DND-41 (cell line): ENCODE results near the gene TSPAN9.

Experiments used
- ATAC-seq: fragments of 200-7000 bp; cut with Tn5 transposase; 3 replicates; pipeline ENCODE4 v1.9.1; 2021; ENCODE audit warnings: low read depth; ENCODE audit not compliant: insufficient read depth
- DNase-seq: peaks from one replicate; pipeline ENCODE4 v3.0.0-alpha.2; 2020
- H2AFZ ChIP-seq: 2 replicates; pipeline ENCODE4 v1.6.0; 2012; ENCODE audit warnings: low read depth, low read length
- H3K27ac ChIP-seq: 2 replicates; pipeline ENCODE4 v1.5.1; 2012; ENCODE audit warnings: low read length, inconsistent platforms
- H3K27me3 ChIP-seq: fragments of 200-600 bp; sonication (generic); 2 replicates; pipeline ENCODE4 v1.6.0; 2012; ENCODE audit warnings: low read length, mild to moderate bottlenecking, inconsistent platforms; ENCODE audit not compliant: insufficient read depth, poor library complexity
- H3K36me3 ChIP-seq: 2 replicates; pipeline ENCODE4 v1.5.1; 2012; ENCODE audit warnings: low read length, inconsistent platforms; ENCODE audit not compliant: insufficient read depth
- H3K4me1 ChIP-seq: 2 replicates; pipeline ENCODE4 v1.5.1; 2012; ENCODE audit warnings: mild to moderate bottlenecking, low read length; ENCODE audit not compliant: insufficient read depth
- H3K4me2 ChIP-seq: 2 replicates; pipeline ENCODE4 v1.6.0; 2012; ENCODE audit warnings: mild to moderate bottlenecking, moderate library complexity, low read length, inconsistent platforms; ENCODE audit not compliant: insufficient read depth
- H3K4me3 ChIP-seq, 2 experiments: fragments of 200-600 bp in 1 of 2; shearing (Covaris generic) in 1 of 2; 2 replicates each; pipeline ENCODE4 v1.5.1; 2012 to 2016; ENCODE audit warnings: inconsistent platforms in 2 of 2, low read length in 2 of 2, mild to moderate bottlenecking in 2 of 2, low read depth in 1 of 2, moderate library complexity in 1 of 2
- H3K79me2 ChIP-seq: 2 replicates; pipeline ENCODE4 v1.6.0; 2012; ENCODE audit warnings: low read length, inconsistent platforms; ENCODE audit not compliant: insufficient read depth
- H3K9ac ChIP-seq: 2 replicates; pipeline ENCODE4 v1.6.0; 2012; ENCODE audit warnings: low read depth, mild to moderate bottlenecking, inconsistent platforms, low read length, moderate library complexity
- H3K9me3 ChIP-seq: 2 replicates; pipeline ENCODE4 v1.5.1; 2012; ENCODE audit warnings: low read length, moderate library complexity, mild to moderate bottlenecking, inconsistent platforms; ENCODE audit not compliant: insufficient read depth, severe bottlenecking
- H4K20me1 ChIP-seq: 2 replicates; pipeline ENCODE4 v1.6.0; 2012; ENCODE audit warnings: low read length; ENCODE audit not compliant: insufficient read depth
- EZH2 ChIP-seq: IDR thresholded peaks from 3 replicates; pipeline ENCODE4 v1.6.1; 2012; ENCODE audit warnings: borderline replicate concordance, low read depth, mild to moderate bottlenecking, moderate library complexity, low read length, inconsistent platforms; ENCODE audit not compliant: severe bottlenecking
- TF ChIP-seq, protein P1 (sequence below): IDR thresholded peaks from 2 replicates; pipeline ENCODE4 v1.5.1; 2012; ENCODE audit warnings: borderline replicate concordance, low read length, moderate library complexity, mild to moderate bottlenecking; ENCODE audit not compliant: poor library complexity, severe bottlenecking; ENCODE audit errors: extremely low read depth

The TSPAN9 gene

DNA sequence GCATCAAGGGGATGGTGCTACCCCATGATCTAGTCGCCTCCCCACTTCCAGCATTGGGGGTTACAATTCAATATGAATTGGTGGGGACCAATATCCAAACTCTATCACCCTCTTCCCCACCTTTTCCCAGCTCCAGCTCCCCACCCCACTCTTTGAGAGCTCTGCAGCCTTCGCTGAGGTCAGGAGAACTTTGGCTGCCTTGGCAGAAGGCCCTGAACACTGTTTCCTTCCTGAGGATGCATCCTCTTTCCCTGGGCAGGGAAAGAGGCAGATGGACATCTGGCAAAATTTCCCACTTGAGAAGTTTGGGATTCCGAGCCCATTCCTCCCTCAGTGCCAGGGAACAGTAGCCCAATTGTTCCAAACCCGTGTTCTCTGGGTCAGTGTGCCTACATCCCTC, 169.1 kb downstream of the TSPAN9 start:
- DNase-seq (no peak), ATAC-seq (no peak)
- Histone ChIP-seq H2AFZ (no peak overlapping the region), H3K9me3 (no peaks in the 10 kb centered on the region), H3K27ac (no peak overlapping the region), H3K27me3 (peaks cover 3% of the 10 kb centered on the region), H3K36me3 (no peaks in the 10 kb centered on the region), H3K9ac (no peak overlapping the region), H4K20me1 (no peaks in the 10 kb centered on the region), H3K4me3 (no peak overlapping the region), H3K4me2 (no peak overlapping the region), H3K79me2 (no peaks in the 10 kb centered on the region), H3K4me1 (peaks cover 7% of the 10 kb centered on the region)
- TF ChIP-seq, protein P1, sequence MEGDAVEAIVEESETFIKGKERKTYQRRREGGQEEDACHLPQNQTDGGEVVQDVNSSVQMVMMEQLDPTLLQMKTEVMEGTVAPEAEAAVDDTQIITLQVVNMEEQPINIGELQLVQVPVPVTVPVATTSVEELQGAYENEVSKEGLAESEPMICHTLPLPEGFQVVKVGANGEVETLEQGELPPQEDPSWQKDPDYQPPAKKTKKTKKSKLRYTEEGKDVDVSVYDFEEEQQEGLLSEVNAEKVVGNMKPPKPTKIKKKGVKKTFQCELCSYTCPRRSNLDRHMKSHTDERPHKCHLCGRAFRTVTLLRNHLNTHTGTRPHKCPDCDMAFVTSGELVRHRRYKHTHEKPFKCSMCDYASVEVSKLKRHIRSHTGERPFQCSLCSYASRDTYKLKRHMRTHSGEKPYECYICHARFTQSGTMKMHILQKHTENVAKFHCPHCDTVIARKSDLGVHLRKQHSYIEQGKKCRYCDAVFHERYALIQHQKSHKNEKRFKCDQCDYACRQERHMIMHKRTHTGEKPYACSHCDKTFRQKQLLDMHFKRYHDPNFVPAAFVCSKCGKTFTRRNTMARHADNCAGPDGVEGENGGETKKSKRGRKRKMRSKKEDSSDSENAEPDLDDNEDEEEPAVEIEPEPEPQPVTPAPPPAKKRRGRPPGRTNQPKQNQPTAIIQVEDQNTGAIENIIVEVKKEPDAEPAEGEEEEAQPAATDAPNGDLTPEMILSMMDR = no peak
- no peak for TF ChIP-seq EZH2

DNA sequence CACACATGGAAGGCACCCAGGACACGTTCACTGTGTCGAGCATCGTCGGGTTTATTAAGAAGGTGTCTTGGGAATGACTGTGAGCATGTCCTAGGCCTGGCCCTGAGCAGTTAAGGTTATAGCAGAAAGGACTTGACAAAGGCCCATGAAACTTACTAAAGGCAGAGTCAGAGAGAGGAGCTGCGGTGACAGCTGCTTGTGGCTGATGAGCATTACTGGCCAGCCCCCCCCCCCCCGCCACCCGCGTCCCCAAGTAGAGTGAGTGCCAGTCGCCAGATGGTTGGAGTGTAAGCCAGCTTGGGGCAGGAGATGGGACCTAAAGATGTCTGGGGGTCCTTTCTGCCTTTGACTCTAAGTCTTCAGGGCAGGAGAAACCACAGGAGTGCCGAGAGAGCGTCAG, 169.9 kb downstream of the TSPAN9 start:
- Histone ChIP-seq H3K4me3 (no peak overlapping the region), H3K4me2 (no peak overlapping the region), H3K9me3 (no peaks in the 10 kb centered on the region), H3K27me3 (peaks cover 3% of the 10 kb centered on the region), H3K36me3 (no peaks in the 10 kb centered on the region), H4K20me1 (no peaks in the 10 kb centered on the region), H2AFZ (no peak overlapping the region), H3K9ac (no peak overlapping the region), H3K79me2 (no peaks in the 10 kb centered on the region), H3K4me1 (peaks cover 7% of the 10 kb centered on the region), H3K27ac (no peak overlapping the region)
- ATAC-seq (no peak), DNase-seq (no peak)
- TF ChIP-seq, protein P1 = no peak
- no peak for TF ChIP-seq EZH2

DNA sequence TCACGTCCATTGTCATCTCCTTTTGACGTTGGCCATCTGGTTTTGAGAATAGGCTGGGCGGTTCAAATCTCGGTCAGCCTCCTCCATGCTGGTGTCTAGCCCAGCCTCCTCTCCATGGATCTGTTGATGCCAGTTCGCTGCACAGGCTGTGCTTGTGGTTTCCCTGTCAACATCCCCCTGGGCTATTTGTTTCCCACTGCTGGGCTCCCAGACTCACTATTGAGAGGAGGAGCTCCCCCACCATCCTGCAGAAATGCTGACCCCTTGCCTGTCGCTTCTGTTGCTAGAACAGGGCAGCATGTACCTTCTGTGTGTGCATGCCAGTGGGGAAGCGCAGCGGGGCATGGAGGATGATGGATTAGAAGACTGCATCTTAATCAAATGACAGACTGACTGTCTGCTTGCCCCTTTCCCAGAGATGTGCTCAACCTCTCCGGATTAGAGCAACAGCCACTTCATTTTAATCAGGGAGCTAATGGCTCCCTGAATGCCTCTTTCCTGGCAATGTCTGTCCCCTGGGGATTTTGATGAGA, 170.5 kb downstream of the TSPAN9 start:
- Histone ChIP-seq H3K27me3 (peaks cover 3% of the 10 kb centered on the region), H3K9me3 (no peaks in the 10 kb centered on the region), H3K4me2 (no peak overlapping the region), H4K20me1 (no peaks in the 10 kb centered on the region), H3K9ac (no peak overlapping the region), H2AFZ (no peak overlapping the region), H3K4me3 (no peak overlapping the region), H3K27ac (no peak overlapping the region), H3K36me3 (no peaks in the 10 kb centered on the region), H3K4me1 (peaks cover 7% of the 10 kb centered on the region), H3K79me2 (no peaks in the 10 kb centered on the region)
- DNase-seq = no peak
- no peak for ATAC-seq
- TF ChIP-seq, protein P1 = no peak
- no peak for TF ChIP-seq EZH2
